K562 (cell line): ENCODE measurements around the gene LENG9. TPM values are rescaled to one million over a fixed set of nuclear protein-coding genes. Genes with fewer than 3 reads are reported as not detected.

ENCODE experiments used
- ATAC-seq: fragments of 200-7000 bp; cut with Tn5 transposase; 3 replicates; pipeline ENCODE4 v1.9.1; 2020; ENCODE audit warnings: moderate library complexity
- BruUV-seq: library from RNA; stranded (reverse); fragments of 400-500 nt; replicated peaks from 2 replicates; lab custom pipeline; 2021; lab: Mats Ljungman, UMichigan
- CTCF ChIA-PET: fragments of 300-600 bp; formaldehyde crosslinking; extraction: SDS; loops from one replicate; lab custom pipeline; 2021; ENCODE audit warnings: low intra/inter-chr PET ratio; lab: Yijun Ruan, JAX
- POLR2A ChIA-PET: fragments of 300-600, 350-650 bp; sonication (Branson Sonifier 250); formaldehyde crosslinking; extraction: SDS; loops from one replicate; lab custom pipeline; 2021; ENCODE audit warnings: antibody characterized with exemption, inconsistent platforms; lab: Yijun Ruan, JAX
- DNase-seq, 4 experiments: peaks; one replicate each; pipeline versions ENCODE4 v3.0.0 to v3.0.0-alpha.2; 2011 to 2018; ENCODE audit warnings: low spot score in 3 of 4, mixed read lengths in 3 of 4; ENCODE audit errors: extremely low read depth in 1 of 4
- FAIRE-seq: peaks from 2 replicates; lab custom pipeline; 2011; peaks lifted over from hg19 to GRCh38; lab: Jason Lieb, UNC
- H2AFZ ChIP-seq: 2 replicates; pipeline ENCODE4 v1.6.0; 2011; ENCODE audit warnings: low read depth, low read length, control low read depth, inconsistent platforms
- H3K27ac ChIP-seq: fragments of 200-600 bp; 3 replicates; pipeline ENCODE4 v1.8.0; 2011; ENCODE audit warnings: low read depth, mild to moderate bottlenecking, control low read depth, inconsistent platforms, low read length, moderate library complexity, mixed read lengths; ENCODE audit errors: extremely low read depth
- H3K27me3 ChIP-seq, 2 experiments: fragments of 300-600 bp in 1 of 2; 2 replicates in 1 of 2; 3 replicates in 1 of 2; pipeline versions ENCODE4 v1.6.0 to v1.8.0; 2011; ENCODE audit warnings: inconsistent platforms in 2 of 2, low read length in 2 of 2, mild to moderate bottlenecking in 1 of 2, mixed read lengths in 1 of 2, moderate library complexity in 1 of 2; ENCODE audit not compliant: control insufficient read depth in 2 of 2, insufficient read depth in 2 of 2
- H3K36me3 ChIP-seq: fragments of 300-600 bp; 3 replicates; pipeline ENCODE4 v1.8.0; 2011; ENCODE audit warnings: mild to moderate bottlenecking, low read length, inconsistent platforms; ENCODE audit not compliant: control insufficient read depth, insufficient read depth
- H3K4me1 ChIP-seq, 2 experiments: fragments of 200-600 bp in 1 of 2; replicated peaks in 1 of 2; 2 replicates in 1 of 2; 3 replicates in 1 of 2; pipeline versions ENCODE4 v1.5.1 to v1.8.0; 2011; ENCODE audit warnings: inconsistent platforms in 2 of 2, low read length in 2 of 2, mild to moderate bottlenecking in 1 of 2, mixed read lengths in 1 of 2, moderate library complexity in 1 of 2; ENCODE audit not compliant: control insufficient read depth in 2 of 2, insufficient read depth in 2 of 2
- H3K4me2 ChIP-seq: 2 replicates; pipeline ENCODE4 v1.6.1; 2011; ENCODE audit warnings: low read length, control low read depth, inconsistent platforms, mixed read lengths; ENCODE audit not compliant: insufficient read depth
- H3K4me3 ChIP-seq: fragments of 200-600 bp; sonication (generic), shearing (Covaris generic); 2 replicates; pipeline ENCODE4 v1.5.1; 2016; ENCODE audit warnings: control low read depth, inconsistent platforms
- H3K79me2 ChIP-seq: fragments of 200-600 bp; 3 replicates; pipeline ENCODE4 v1.8.0; 2011; ENCODE audit warnings: low read length, inconsistent platforms; ENCODE audit not compliant: control insufficient read depth, insufficient read depth
- H3K9ac ChIP-seq, 2 experiments: 2 replicates each; pipeline versions ENCODE4 v1.6.0 to v1.6.1; 2011; ENCODE audit warnings: low read depth in 2 of 2, low read length in 2 of 2, control low read depth in 1 of 2, inconsistent platforms in 1 of 2, mild to moderate bottlenecking in 1 of 2, mixed read lengths in 1 of 2; ENCODE audit not compliant: insufficient read depth in 1 of 2
- H3K9me1 ChIP-seq: one replicate; pipeline ENCODE4 v1.6.0; 2011; ENCODE audit warnings: inconsistent platforms, mild to moderate bottlenecking, low read length, moderate library complexity; ENCODE audit not compliant: control insufficient read depth, insufficient read depth
- H3K9me3 ChIP-seq: replicated peaks from 2 replicates; pipeline ENCODE4 v1.5.1; 2011; ENCODE audit warnings: low read depth, low read length, inconsistent platforms; ENCODE audit not compliant: control insufficient read depth, insufficient read depth
- H4K20me1 ChIP-seq: replicated peaks from 2 replicates; pipeline ENCODE4 v1.6.1; 2011; ENCODE audit warnings: low read length, inconsistent platforms, mixed read lengths; ENCODE audit not compliant: control insufficient read depth, insufficient read depth
- POLR2A ChIP-seq: fragments of 450-650 bp; conservative IDR thresholded peaks from 2 replicates; pipeline ENCODE4 v1.6.1; 2016
- RBFOX2 ChIP-seq: fragments of 200-400 bp; formaldehyde crosslinking; IDR thresholded peaks from 2 replicates; pipeline ENCODE4 v1.6.1; 2017; ENCODE audit warnings: low read depth, mild to moderate bottlenecking, low read length, moderate library complexity
- ZNF395 ChIP-seq: fragments of 200-800 bp; sonication (Bioruptor generic); IDR thresholded peaks from 2 replicates; pipeline ENCODE4 v1.6.1; 2017; ENCODE audit warnings: missing genetic modification characterization, missing compliant biosample characterization
- WGBS: fragments of 100-300 bp; shearing (Covaris generic); methylation state at CpG from one replicate; pipeline ENCODE4 v1.1.6; 2016; ENCODE audit warnings: low coverage, mixed read lengths; ENCODE audit not compliant: insufficient coverage; ENCODE audit errors: missing lambda C conversion rate; 5-methylcytosine and 5-hydroxymethylcytosine counted together
- in situ Hi-C: fragments of 300-500 bp; cut with MboI; formaldehyde crosslinking; loops from 4 replicates; pipeline ENCODE4 v1.15.0; 2018; ENCODE audit warnings: inconsistent platforms, mixed read lengths
- intact Hi-C: fragments of 100-400 bp; cut with micrococcal nuclease; formaldehyde crosslinking; loops from 2 replicates; pipeline ENCODE4 v1.14.2; 2022
- polyA plus RNA-seq, 8 experiments: library from polyadenylated mRNA; depleted of rRNA in 4 of 8; stranded (reverse) in 5 of 8; unstranded in 3 of 8; fragments of >200 nt; fragmentation: Nextera tagmentation in 2 of 8; fragmentation: Illumina TruSeq in 1 of 8; extraction: Ambion mirVana in 2 of 8; extraction: Trizol in 1 of 8; gene quantifications; 2 replicates each; pipeline versions ENCODE4 v1.2.1 to v1.2.3, GENCODE V29; 2011 to 2014; ENCODE audit warnings: inconsistent platforms in 1 of 8, missing spikeins in 1 of 8
- total RNA-seq, 7 experiments: library from RNA; depleted of rRNA in 6 of 7; stranded (reverse); fragments of >200 nt in 6 of 7; fragmentation: Illumina TruSeq in 2 of 7; extraction: Trizol in 2 of 7; gene quantifications; 2 replicates each; pipeline versions ENCODE4 v1.2.1 to v1.2.3, GENCODE V29; 2011 to 2021; ENCODE audit warnings: low replicate concordance in 1 of 7

LENG9 gene
- total and polyA plus RNA-seq, 9 of the 15 experiments (the other 6 are each of a cell fraction or from before 2014, with no cell fraction given) = 0.06 to 0.64 (median 0.33) TPM; not detected in 1

GRCh38 chr19:54459282-54460229 is 4.0 kb downstream of the LENG9 start:
- ATAC-seq (no peak), DNase-seq (peak in 2 of 4 experiments; percentile 3 to 5), FAIRE-seq (no peak)
- H3K4me3 ChIP-seq = no peak overlapping the region
- no peaks in the 10 kb centered on the region for H3K9me3 ChIP-seq
- in situ Hi-C loops = no loop called here
- 92% methylated on average over 16 of the region's 16 CpGs for WGBS
- H2AFZ ChIP-seq = no peak overlapping the region
- intact Hi-C loops = no loop called here
- no peak overlapping the region for H3K27ac ChIP-seq
- H3K9ac ChIP-seq = peak overlapping the region in 1 of 2 experiments; percentile 48; a peak in 1 of 4 replicates
- TF ChIP-seq RBFOX2 (peak; percentile 65), ZNF395 (CRISPR knock-in tag) (no peak), POLR2A (0 out of 2 replicates have a peak, but pooled peaks have one; percentile 20)
- ChIA-PET POLR2A (interaction anchor here (1.6 to 1.7 kb wide), 2 partner anchors 11 to 14 kb away, joined by 5 to 15 read pairs; partner anchors contain the start of genes CDC42EP5 and LENG8), CTCF (no interaction called here)
- H4K20me1 ChIP-seq = peaks cover 18% of the 10 kb centered on the region; the same call in 1 of the 2 replicates
- peaks cover 2% of the 10 kb centered on the region for H3K9me1 ChIP-seq
- TSS peak; percentile 22 for BruUV-seq
- peaks cover 0 to 32% of the 10 kb centered on the region in 2 experiments; a peak in 2 of 5 replicates for H3K4me1 ChIP-seq
- H3K36me3 ChIP-seq = peaks cover 79% of the 10 kb centered on the region
- no peaks in the 10 kb centered on the region; the same call in 2 of the 3 replicates for H3K79me2 ChIP-seq
- no peak overlapping the region for H3K4me2 ChIP-seq
- no peaks in the 10 kb centered on the region for H3K27me3 ChIP-seq
